GM18505 (cell line): Measurements from ENCODE around the gene ADGRB3.
A peak's percentile ranks its signal among the peaks of the same experiment; 100 is the strongest.

Experiments
- ATAC-seq: cut with Tn5 transposase; IDR thresholded peaks from one replicate; pipeline ENCODE4 v1.9.1; 2021; ENCODE audit not compliant: unreplicated experiment
- POLR2A ChIP-seq: IDR thresholded peaks from 4 replicates; pipeline ENCODE4 v1.6.1; 2011; ENCODE audit warnings: borderline replicate concordance; ENCODE audit not compliant: insufficient read depth, insufficient read length; ENCODE audit errors: extremely low read depth

Gene ADGRB3

GRCh38 chr6:68724060-68724459 is 89.0 kb downstream of the ADGRB3 start:
- ATAC-seq, result no peak
- no peak for TF ChIP-seq POLR2A

DNA sequence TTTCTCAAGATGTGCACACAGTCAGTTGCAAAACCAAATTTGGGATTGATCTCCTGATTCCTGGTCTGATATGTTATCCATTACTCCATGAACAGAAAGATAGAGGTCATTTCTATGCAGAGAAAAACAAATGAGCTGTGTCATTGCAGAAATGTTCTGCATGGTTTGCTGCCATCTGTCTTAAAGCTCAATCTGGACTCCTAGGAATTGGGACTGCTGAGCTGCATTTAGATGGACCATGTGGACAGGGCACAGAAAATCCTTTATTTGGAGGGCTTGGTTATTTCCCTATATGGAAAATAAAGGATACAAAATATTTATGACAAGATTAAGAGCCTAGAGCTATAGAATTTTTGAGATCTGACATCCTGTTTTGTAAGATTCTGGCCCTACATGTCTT is 91.3 kb downstream of the ADGRB3 start:
- no peak for ATAC-seq
- no peak for TF ChIP-seq POLR2A

- TF ChIP-seq POLR2A, result no peak
- ATAC-seq, result no peak
These were observed 91.9 kb downstream of the ADGRB3 start for GRCh38 chr6:68726992-68727391.

- TF ChIP-seq POLR2A, result no peak
- no peak for ATAC-seq
These were observed 92.6 kb downstream of the ADGRB3 start for GRCh38 chr6:68727699-68728098.

GRCh38 chr6:68728159-68728979 is 93.3 kb downstream of the ADGRB3 start:
- no peak for ATAC-seq
- no peak for TF ChIP-seq POLR2A

DNA sequence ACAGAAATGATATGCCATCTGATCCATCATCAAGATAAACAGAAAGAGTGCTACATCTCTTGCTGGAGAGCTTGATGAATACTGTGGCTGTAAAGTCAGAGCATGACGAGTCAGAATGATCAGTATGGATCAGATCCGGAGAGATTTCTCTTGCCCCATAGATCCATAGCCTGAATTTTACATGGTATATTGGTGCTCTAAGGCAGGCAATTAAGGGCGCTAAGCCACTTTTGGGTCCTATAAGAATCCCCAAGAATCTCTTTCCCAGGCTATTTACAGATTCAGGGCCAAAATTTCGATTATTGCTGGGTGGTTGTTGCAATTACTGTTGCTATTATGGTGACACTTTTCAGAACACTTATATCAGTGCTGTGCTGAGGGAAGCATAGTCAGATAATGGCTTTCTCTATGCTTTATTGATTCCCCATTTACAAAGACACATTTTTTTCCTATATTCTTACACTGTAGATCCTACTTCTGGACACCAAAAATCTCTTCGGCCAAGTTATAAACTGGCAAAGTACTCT is 94.4 kb downstream of the ADGRB3 start:
- no peak for TF ChIP-seq POLR2A
- no peak for ATAC-seq

GRCh38 chr6:68730291-68731054 is 95.4 kb downstream of the ADGRB3 start:
- no peak for ATAC-seq
- TF ChIP-seq POLR2A, result no peak

- no peak for ATAC-seq
- TF ChIP-seq POLR2A, result no peak
These were observed 97.3 kb downstream of the ADGRB3 start for GRCh38 chr6:68732423-68732822.

- no peak for ATAC-seq
- TF ChIP-seq POLR2A, result no peak
These were observed 100.8 kb downstream of the ADGRB3 start for GRCh38 chr6:68735866-68736265.

GRCh38 chr6:68737061-68737460 is 102.0 kb downstream of the ADGRB3 start:
- no peak for TF ChIP-seq POLR2A
- ATAC-seq, result no peak

DNA sequence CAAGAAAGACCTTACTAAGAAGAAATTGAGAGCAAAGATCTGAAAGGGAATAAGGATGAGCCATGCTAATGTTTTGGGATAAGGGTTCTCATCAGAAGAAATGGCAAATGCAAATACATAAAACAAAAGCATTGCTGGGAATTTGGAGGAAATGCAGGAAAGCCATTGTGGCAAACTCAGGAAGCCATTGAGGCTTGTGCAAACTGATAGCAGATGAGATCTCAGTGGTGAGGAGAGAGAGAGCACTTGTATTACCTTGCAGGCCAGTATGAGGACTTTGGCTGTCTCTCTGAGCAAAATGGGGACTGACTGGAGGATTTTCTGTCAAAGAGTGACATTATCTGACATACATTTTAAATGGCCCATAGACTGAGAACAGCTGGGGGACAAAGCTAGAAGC is 103.0 kb downstream of the ADGRB3 start:
- TF ChIP-seq POLR2A, result no peak
- ATAC-seq, result no peak

DNA sequence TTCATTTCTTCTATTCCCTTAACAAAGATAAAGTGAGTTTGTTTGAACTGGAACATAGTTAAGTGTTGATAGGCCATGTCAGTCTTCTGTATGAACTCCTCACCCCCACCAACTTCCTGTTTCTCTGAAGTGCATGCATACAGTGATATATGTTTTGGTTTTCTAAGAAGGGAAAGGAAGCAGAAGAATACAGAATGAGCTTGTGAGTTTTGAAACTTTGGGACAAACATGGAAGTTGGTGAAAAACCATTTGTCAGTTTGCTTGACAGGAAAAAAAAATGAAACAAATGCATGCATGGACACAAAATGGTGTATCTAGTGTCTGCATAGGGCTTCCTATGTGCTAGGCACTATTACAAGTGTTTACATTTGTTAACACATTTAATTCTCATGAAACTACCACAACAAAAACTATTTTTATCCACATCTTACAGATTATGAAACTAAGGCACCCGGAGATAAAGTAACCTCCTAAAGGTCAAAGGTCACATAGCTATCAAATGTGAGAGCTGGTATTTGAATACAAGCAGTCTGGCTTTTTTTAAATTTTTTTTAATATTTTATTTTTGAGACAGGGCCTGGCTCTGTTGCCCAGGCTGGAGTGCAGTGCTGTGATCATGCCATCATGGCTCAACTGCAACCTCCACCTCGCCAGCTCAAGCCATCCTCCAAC is 105.9 kb downstream of the ADGRB3 start:
- TF ChIP-seq POLR2A, result no peak
- ATAC-seq, result peak; percentile 71
